ENCODE measurements around the gene VPS11.
"Not testable (repeated sequence)": the region's sequence is repeated elsewhere in the genome, so short reads cannot be mapped to it uniquely, and the experiment has no call there.

The VPS11 gene

DNA sequence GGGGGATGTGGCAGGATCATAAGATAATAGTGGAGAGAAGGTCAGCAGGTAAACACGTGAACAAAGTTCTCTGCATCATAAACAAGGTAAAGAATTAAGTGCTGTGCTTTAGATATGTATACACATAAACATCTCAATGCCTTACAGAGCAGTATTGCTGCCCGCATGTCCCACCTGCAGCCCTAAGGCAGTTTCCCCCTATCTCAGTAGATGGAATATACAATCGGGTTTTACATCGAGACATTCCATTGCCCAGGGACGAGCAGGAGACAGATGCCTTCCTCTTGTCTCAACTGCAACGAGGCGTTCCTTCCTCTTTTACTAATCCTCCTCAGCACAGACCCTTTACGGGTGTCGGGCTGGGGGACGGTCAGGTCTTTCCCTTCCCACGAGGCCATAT, 28.1 kb upstream of the VPS11 start:
- not testable (repeated sequence) for DNase-seq

DNA sequence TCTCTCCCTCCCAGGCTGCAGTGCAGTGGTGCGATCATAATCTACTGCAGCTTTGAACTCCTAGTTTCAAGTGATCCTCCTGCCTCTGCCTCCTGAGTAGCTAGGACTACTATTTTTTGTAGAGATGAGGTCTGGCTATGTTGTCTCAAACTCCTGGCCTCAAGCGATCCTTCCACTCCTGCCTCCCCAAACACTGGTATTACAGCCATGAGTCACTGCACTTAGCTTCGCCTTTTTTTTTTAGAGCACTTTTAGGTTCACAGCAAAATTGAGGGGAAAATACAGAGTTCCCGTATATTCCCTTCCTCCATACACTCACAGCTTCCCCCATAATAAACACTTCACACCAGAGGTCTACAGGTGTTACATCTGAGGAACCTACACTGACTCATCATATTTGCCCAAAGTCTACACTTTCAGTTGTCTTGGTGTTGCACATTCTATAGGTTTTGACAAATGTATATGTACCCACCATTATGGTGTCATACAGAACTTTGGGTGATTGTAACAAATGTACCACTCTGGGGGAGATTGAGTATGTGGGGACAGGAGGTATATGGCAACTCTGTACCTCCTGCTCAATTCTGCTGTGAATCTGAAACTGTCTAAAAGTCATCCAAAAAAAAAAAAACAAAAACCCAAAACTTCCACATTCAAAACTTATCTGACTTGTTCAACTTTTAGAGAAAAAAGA, 25.6 kb upstream of the VPS11 start:
- DNase-seq: no peak

DNA sequence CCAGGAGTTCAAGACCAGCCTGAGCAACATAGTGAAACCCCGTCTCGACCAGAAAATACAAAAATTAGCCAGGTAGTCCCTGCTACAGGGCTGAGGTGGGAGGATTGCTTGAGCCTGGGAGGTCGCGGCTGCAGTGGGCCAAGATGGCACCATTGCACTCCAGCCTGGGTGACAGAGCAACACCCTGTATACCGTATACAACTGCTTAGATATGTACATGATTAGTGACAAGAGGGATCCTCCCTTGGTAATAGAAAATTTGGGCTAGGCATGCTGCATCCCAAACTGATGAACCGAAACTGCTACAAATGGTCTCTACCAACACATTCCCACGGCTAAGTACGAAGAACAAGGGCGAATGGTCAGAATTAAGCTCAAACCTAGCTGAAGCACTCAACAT, 24.7 kb upstream of the VPS11 start:
- no peak for DNase-seq

DNA sequence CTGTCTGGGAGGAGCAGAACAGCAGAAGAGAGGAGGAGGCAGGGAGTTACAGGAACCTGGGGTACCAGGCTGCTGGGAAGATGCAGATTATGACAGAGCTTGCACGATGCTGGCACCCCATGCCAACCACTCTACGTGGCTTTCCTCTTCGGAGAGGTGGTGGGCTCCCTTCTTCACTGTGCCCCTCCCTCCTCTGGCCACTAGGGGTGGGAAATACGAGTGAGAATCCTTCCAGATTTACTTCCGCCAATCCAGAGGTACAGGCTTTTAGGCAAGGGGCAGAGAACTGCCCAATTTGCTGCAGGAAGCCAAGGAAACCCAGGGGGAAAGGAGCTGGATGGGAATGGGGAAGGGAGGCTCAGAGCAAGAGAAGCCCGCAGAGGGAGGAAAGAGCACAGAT, 22.9 kb upstream of the VPS11 start:
- no peak for DNase-seq

DNA sequence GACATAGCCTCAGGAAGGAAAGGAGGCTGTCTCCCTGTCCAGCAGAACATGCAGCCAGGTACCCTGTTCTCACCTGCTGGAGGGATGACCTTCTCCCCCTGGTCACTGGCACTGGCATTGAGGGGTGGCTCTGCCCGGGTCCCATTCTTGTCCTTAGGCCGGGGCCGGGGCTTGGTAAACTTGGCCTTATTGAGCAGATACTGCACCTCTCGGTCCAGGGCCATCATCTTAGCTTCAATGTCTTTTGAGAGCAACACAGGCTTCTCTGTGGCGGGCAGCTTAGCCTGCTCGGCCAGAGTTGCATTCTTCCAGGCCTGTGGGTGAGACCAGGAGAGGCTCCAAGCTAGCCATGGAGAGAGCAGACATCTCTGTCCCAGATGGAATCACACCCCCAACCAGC, 21.1 kb upstream of the VPS11 start:
- no peak for DNase-seq

DNA sequence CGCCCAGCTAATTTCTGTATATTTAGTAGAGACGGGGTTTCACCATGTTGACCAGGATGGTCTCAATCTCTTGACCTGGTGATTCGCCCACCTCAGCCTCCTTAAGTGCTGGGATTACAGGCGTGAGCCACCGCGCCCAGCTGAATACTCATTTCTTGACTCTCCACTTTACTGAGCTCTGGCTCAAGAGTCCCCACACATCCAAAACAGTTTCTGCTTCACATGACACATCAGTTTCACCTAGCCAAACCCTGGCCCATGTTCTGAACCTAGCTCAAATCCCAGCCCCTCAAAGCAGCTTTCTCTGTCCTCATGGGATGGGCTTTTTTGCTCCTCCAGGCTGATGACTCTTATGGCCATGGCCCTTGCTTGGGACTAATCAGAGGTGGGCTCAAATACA, 20.4 kb upstream of the VPS11 start:
- no peak for DNase-seq

DNA sequence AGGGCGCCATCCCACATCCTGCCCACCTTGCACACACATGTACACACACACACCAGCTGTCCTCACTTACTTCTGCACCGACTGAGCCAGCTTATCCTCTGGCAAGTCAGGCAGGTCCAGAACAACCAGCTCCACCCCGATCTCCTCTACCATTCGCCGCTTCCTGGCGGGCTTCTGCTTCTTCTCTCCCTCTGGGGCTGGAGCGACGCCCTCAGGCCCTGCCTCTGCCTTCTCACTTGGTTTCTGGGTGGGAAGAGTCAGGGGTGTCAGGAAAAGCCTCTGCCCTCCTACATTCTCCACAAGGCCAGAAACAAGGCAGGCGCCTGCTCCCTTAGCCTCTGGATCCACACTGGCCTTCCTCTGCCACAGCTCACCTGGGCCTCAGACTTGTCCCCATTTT, 19.0 kb upstream of the VPS11 start:
- DNase-seq: no peak

DNA sequence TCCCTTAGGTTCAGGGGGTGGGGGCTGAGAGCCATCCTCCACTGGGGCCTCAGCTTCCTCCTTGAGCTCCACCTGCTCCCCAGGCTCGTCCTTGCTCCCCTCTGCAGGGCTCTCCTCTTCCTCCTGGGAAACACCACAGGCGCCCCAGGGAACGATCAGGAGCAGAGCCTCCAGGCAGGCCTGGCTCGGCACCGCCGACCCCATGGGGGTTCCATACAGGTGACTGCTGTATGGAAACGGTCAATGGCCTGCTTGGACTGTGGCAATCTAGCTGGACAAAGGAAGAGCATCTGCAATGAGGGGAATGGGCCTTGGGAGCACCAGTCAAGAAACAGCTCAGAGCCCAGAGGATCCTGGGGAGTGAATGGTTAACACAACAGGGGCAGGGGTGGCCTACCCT, 18.5 kb upstream of the VPS11 start:
- no peak for DNase-seq

DNA sequence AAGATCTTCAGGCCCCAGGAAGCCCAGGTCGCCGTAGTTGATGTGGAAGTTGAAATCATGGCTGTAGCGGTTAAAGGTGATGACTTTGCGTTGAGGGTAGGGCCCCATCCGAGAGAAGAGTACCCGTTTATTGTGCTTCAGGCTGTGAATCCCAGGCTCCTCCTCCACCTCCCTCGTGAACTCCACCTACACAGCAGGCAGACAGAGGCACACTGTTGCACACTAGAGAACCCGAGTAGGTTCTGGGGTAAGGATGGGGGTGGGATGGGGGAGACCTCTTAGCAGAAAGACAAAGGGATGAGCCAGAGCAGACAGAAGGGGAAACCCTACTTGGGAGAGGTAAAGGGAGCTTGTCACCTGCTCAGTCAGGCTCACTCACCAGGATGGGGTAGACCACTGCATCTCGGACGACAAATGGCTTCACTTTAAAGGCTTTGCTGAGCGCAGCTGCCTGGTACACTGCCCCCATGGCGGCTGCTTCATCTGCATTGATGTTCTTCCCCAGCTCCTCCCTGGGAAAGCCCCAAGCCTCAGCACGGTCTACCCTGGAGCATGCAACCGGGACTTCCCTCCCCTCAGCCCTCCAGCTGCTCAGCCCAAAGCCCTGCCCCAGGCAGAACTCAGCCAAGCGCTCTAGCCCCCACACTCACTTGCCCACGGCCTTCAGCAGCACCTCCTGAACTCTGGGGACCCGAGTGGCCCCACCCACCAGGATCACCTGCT, 16.0 kb upstream of the VPS11 start:
- DNase-seq: no peak

DNA sequence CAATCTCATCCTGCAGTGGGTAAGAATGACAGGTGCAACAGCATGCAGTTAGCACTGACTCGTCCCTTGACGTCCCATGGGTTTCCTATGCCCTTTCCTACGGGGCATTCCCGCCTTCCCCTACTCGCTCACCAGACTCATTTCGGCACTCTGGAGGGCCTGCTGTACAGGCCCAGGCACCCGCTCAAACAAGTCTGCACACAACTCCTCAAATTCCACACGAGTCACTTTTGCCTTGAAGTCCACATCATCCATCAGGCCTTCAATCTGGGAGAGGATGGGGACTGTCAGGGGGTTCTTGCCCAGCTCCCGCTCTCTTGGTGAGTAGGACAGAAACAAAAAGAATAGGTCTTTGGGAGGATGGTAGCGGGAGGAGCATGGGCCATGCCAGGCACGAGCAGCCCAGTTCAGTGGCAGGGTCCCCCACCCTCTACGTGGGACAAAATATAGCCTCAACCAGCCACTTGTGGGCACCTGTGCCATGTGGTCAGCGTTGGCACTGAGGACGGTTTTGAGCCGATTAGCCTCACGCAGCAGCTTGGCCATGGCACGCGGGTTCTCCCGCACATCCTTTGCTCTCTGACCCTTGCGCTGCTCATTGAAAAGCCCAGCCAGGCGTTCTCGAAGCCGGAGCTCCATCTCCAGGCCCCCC, 15.3 kb upstream of the VPS11 start:
- DNase-seq: no peak

DNA sequence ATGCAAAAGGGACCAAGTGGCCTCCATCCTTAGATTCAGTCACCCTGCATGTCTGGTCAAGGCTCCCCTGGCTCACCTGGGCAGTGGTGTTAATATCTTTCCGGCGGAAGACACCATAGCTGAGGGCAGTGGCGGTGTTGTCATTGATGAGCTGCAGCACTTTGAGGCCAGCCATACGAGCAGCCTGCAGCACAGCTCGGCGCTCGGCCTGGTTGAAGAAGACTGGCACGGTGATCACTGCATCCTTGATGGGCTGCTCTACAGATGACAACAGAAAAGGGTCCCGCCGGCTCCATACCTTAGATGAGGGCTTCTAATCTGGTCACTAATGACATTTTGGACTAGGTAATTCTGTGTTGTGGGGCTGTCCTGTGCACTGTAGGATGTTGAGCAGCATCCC, 13.2 kb upstream of the VPS11 start:
- no peak for DNase-seq

DNA sequence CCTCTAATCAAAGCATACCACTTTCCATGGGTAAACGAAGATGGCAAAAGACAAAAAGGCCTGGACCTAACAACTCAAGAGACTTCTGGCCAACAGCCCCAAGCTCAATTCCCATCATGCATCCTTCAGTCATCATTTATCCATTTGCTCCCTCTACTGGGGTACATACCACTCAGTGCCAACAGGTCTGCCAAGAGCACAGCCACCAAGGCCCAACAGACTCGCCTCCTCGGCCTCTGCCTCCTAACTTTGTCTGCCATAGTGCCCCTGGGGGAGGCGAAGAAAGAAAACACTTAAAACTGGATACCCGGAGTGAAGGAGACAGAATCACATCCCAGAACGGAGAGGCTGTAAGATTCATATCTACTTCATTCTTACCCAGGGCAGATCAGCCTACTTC, 11.7 kb upstream of the VPS11 start:
- peak; percentile 66 for DNase-seq

DNA sequence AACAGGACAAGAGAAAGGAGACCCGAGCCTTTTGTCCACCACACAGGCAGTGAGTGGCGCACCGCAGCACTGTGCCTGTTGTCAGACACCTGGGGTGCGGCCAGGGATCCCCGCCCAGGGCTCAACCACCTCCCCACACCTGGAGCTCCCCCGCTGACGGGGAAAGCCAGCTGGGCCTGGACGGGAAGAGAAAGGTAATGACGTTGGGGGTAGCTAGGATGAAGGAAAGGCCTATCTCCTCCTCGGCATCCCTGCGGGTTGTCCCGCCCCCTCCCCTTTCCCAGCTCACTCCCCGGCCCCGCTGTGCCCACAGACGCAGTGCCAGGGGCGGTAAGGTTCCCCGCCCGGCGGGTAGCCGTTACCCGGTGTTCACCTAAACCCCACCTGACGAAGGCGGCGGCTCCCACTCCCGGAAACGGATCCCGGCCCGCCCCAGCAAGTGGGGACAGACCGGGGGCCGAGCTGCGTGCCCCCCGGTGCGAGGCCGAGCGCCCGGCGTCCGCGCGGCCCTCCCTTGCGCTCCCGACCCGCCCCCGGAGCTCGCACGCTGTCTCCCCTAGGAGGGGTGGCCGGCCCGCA, 11.1 kb upstream of the VPS11 start:
- DNase-seq: peak; percentile 40

DNA sequence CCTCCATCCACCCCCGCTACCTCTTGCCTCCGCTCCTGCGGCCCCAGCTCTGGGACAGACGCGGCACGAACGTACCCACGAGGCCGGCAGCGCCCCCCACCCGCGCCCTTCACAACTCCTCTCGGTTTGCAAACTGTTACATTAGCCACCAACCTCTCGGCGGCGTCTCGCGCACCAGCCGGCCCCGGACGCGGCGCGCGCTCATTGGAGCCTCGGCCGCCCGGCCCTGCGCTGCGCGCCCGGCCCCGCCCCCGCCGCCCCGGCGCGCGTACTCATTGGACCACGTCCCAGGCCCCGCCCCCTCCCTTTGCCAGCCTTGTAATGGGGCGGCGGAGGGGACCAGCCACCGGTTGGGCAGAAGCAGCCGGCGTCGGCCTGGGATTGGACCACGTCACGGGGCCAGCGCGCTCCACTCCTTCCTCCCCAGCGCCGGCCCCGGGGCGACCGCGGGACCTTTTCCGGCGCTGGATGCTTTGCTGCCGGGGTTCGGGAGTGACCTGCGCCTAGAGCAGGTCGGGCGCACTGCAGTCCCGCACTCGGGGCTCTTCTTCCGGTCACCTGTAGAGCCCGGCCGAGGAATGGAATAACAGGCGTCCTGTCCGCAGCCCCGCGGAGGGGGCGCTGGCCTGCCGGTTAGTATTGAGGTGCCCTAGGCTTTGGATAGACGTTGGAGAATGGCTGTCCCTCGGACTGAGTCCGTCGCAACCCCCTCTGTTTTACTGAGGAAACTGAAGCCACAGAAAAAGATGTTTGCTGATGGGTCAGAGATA, 10.4 kb upstream of the VPS11 start, which contains the start of gene HYOU1:
HYOU1 (minus strand) TSS at position 206 of the 770 bp plus-strand sequence. CDS start 1,045 bp downstream, outside the sequence.
- peak; percentile 100 for DNase-seq

DNA sequence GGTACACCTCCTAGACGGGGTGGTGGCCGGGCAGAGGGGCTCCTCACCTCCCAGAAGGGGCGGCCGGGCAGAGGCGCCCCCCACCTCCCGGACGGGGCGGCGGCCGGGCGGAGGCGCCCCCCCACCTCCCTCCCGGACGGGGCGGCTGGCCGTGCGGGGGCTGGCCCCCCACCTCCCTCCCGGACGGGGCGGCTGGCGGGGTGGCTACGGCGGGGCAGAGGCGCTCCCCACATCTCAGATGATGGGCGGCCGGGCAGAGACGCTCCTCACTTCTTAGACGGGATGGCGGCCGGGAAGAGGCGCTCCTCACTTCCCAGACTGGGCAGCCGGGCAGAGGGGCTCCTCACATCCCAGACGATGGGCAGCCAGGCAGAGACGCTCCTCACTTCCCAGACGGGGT, 8.5 kb upstream of the VPS11 start:
- not testable (repeated sequence) for DNase-seq

DNA sequence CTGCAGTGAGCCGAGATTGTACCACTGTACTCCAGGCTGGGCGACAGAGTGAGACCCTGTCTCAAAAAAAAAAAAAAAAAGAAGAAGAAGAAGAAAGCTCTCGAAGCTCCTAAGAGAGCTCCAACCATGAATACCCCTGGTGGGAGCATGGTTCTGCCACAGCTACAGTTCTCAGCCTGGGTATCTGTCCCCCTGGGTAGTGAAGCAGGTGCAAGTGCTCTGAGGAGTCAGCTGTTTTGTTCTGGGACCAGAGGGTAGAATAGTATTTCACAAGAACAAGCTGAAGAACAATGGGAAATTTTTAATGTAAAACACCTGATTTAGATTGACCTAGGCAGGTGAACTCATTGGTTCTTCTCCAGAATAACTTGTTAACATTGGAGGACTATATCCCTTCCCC, 6.4 kb upstream of the VPS11 start:
- no peak for DNase-seq

DNA sequence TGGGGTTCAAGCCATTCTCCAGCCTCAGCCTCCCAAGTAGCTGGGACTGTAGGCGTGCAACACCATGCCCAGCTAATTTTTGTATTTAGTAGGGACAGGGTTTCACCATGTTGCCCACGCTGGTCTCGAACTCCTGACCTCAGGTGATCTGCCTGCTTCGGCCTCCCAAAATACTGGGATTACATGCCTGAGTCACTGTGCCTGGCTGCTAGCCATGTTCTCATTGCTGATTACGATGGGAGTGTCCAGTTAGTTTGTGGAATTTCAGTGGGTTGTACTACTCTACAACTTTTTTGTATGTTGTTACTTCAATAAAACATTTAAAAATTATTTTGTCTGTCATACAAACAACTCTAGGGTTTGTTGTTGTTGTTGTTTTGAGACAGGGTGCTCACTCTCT, 4.8 kb upstream of the VPS11 start:
- DNase-seq: no peak

DNA sequence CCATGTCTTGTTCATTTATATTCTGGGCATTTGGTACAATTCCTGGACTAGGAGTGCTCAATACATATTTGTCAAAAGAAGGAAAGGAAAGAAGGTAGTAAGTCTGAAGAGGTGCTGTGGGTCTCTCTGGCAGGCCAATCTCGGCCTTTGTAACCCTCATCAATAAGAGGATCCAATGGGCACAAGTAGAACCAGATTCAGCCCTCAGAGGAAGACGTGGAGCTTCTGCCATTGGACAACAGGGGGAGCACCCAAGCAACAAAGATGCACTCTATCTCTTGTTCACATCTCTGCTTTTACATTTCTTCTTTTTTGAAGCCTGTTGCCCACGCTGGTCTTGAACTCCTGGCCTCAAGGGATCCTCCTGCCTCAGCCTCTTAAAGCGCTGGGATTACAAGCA, 2.2 kb upstream of the VPS11 start:
- DNase-seq: peak; percentile 80

DNA sequence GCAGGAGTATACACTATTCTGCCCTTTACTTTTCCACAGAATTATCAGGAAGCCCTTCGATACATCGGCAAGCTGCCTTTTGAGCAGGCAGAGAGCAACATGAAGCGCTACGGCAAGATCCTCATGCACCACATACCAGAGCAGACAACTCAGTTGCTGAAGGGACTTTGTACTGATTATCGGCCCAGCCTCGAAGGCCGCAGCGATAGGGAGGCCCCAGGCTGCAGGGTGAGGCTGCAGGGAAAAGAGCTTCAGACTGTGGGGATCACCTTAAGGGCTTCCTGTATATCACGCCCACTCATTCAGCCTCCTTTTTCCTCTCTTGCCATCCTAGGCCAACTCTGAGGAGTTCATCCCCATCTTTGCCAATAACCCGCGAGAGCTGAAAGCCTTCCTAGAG, 10.2 kb downstream of the VPS11 start:
- no peak for DNase-seq

DNA sequence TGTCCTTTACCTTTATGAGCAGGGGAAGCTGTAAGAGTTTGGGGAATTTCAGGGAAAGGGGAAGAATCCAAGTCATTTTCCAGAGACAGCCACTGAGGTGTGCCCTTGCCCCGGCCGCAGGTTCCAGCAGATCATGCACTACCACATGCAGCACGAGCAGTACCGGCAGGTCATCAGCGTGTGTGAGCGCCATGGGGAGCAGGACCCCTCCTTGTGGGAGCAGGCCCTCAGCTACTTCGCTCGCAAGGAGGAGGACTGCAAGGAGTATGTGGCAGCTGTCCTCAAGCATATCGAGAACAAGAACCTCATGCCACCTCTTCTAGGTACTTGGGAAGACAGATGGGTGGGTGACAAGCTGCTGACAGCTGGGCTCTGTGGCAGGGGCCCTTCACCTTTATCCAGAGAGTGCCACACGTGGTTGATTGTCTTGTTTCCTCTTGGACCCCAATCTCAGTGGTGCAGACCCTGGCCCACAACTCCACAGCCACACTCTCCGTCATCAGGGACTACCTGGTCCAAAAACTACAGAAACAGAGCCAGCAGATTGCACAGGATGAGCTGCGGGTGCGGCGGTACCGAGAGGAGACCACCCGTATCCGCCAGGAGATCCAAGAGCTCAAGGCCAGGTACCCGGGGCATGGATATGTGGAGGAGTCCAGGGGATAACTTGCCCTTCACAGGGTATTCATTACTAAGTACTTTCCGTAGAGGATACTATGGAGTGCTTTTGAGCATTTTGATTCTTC, 11.2 kb downstream of the VPS11 start:
- DNase-seq: no peak

DNA sequence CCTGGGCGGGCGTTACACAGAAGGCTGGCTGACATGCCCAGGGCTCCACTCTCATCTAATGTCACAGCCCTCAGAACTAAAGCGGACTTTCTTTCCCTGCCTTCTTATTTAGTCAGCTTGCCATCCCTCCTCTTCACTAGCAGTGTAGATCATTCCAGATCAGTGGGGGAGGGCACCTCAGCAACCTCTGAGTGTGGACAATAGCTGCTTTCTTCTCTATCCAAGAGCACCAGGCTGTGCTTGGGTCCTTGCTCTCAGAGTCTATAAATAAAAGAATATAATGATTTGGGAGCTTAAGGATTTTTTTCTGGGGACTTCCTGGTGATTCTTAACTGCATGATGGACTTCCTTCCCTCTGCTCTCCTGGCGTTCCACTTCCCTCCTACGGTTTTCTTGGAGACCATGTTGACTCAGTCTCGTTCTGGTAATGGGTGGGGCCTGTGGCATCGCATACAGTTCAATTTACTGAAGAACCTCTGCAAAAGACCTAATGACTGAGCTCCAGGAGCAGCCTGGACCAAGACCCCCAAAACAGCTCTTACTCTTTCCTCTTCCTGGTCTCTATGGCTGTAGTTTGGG, 14.2 kb downstream of the VPS11 start:
- DNase-seq: no peak
